AG10803 (cell line): Measurements from ENCODE around the gene CCDC157.
A peak's percentile ranks its signal among the peaks of the same experiment; 100 is the strongest.

ENCODE experiments used
- DNase-seq: peaks from one replicate; pipeline ENCODE4 v3.0.0; 2010; ENCODE audit warnings: low read depth
- H3K4me3 ChIP-seq: 2 replicates; pipeline ENCODE4 v1.5.1; 2011; ENCODE audit warnings: mild to moderate bottlenecking, low read length, control low read depth
- CTCF ChIP-seq: conservative IDR thresholded peaks from 2 replicates; pipeline ENCODE4 v1.5.1; 2011; ENCODE audit warnings: mild to moderate bottlenecking, low read length, control low read depth, inconsistent platforms

CCDC157 gene

GRCh38 chr22:30356449-30357235, at the start of gene CCDC157, which contains the start of gene SF3A1:
Gene CCDC157 (plus strand): TSS chr22:30357007. CDS start chr22:30366001, 8,994 bp downstream.
Gene SF3A1 (minus strand): TSS chr22:30356894. CDS start chr22:30356792, 102 bp downstream.
- TF ChIP-seq CTCF: no peak
- peak; percentile 89 for DNase-seq
- peak within 1 kb of the TSS; percentile 72 for H3K4me3 ChIP-seq

- no peak for TF ChIP-seq CTCF
- H3K4me3 ChIP-seq: no peak overlapping the region
- no peak for DNase-seq
Observed at GRCh38 chr22:30307041-30307574, 49.7 kb upstream of the CCDC157 start.

DNA sequence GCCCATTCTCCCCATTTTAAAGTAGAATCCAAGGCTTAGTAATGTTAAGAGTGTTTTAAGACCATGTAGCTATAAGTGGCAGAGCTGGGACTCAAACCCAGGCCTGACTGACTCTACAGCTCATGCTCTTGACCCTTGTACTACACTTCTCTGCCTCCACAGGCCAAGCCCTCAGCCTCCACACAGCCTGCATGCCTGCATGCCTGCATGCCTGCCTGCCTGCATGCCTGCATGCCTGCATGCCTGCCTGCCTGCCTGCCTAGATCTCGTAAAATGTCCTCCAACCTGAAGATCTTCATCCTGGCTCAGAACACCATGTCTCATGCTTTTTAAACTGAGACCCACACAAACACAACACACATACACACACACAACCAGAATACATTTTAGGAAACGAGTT, 48.7 kb upstream of the CCDC157 start:
- DNase-seq: no peak
- no peak for TF ChIP-seq CTCF
- H3K4me3 ChIP-seq: no peak overlapping the region

- H3K4me3 ChIP-seq: no peak overlapping the region
- peak; percentile 72 for DNase-seq
Observed at GRCh38 chr22:30308518-30309230, 48.1 kb upstream of the CCDC157 start.

DNA sequence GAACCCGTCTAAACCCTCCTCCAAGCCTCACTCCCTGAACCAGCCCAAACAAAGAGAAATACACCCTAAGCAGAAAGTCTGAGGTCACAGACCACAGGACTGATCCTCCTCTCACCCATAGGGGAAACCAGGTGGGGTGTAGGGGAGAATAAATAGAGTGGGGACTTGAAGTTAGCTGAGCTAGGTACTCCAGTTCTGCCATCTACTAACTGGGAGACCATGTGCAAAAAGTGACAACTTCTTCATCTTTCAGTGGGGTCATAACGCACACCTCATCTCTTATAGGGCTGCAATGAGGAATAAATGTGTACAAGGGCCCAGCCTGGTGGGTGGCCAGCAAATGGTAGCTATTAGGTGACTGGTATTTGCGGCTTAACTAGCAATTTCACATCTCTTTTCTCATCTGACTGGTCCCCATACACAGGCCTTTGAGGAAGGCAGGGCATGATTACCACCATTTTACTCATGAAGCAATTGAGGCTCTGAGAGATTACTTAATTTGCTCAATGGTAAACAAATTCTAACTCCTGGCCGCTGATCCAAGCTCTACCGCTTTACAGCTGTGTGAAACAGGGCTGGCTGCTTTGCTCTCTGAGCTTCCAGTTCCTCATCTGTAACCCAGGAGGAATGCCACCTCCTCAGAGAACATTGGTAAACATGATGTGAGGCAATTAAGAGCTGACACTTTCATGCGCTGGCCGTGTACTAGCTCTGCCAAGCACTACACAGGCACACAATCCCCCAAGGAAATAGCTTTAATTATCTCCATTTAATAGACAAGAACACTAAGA, 46.7 kb upstream of the CCDC157 start:
- no peak for TF ChIP-seq CTCF
- no peak overlapping the region for H3K4me3 ChIP-seq
- peak; percentile 90 for DNase-seq

More at GRCh38 chr22:30308518-30309230, 48.1 kb upstream of the CCDC157 start:
- TF ChIP-seq CTCF: no peak

- H3K4me3 ChIP-seq: no peak overlapping the region
- no peak for TF ChIP-seq CTCF
- DNase-seq: peak; percentile 84
Observed at GRCh38 chr22:30310881-30311771, 45.7 kb upstream of the CCDC157 start.
